Measurements from ENCODE around the gene IRF1. TPM values are rescaled to one million over a fixed set of nuclear protein-coding genes. Genes with fewer than 3 reads are reported as not detected.
A peak's percentile ranks its signal among the peaks of the same experiment; 100 is the strongest.

IRF1 gene
- total RNA-seq, 4 donors from 2014 or later, result 17.5 to 24.1 (median 20.1) TPM

DNA sequence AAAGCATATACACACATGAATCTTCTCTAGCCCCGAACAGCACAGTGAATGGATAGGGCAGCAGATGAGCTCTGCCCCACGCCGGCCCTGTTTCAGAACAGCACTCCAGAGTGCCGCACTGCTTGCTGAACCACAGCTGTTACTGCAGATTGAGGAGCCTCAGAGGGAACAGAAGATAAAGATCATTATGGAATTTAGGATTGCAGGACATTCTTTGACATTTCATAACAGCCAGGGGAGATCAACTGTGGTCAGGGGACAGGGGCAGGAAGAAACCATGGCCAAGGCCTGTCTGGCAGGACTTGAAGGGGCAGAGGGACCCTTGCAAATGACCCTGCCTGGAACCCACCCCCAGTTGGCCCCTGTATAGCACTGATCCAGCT, 20.6 kb downstream of the IRF1 start:
- H3K4me3 ChIP-seq, result no peak overlapping the region
- TF ChIP-seq CTCF (IDR thresholded peaks at IDR 0.05) (no peak), EP300 (IDR thresholded peaks at IDR 0.05) (no peak), POLR2AphosphoS5 (IDR thresholded peaks at IDR 0.05) (no peak)
- H3K9me3 ChIP-seq, result no peaks in the 10 kb centered on the region
- no peak overlapping the region for H3K27ac ChIP-seq
- WGBS, result 88% methylated on average over 4 of the region's 4 CpGs
- peak; percentile 31 to 37 for DNase-seq (ENCODE audit: low spot score in 2 of 2)
- peaks cover 23% of the 10 kb centered on the region for H3K4me1 ChIP-seq
- H3K36me3 ChIP-seq, result peaks cover 4% of the 10 kb centered on the region
- H3K27me3 ChIP-seq, result no peaks in the 10 kb centered on the region

- Histone ChIP-seq H3K4me1 (peaks cover 26% of the 10 kb centered on the region), H3K36me3 (peaks cover 4% of the 10 kb centered on the region), H3K9me3 (no peaks in the 10 kb centered on the region), H3K27me3 (no peaks in the 10 kb centered on the region), H3K4me3 (no peak overlapping the region), H3K27ac (no peak overlapping the region)
- TF ChIP-seq POLR2A (IDR thresholded peaks at IDR 0.05) (no peak), CTCF (IDR thresholded peaks at IDR 0.05) (no peak), EP300 (IDR thresholded peaks at IDR 0.05) (no peak), POLR2AphosphoS5 (IDR thresholded peaks at IDR 0.05) (no peak)
- DNase-seq (ENCODE audit: low spot score in 2 of 2), result peak; percentile 15 to 26
- 87% methylated on average over 6 of the region's 6 CpGs for WGBS
Measured at GRCh38 chr5:132469380-132470009, 21.1 kb downstream of the IRF1 start.

GRCh38 chr5:132468656-132469379, 21.8 kb downstream of the IRF1 start:
- Histone ChIP-seq H3K4me3 (no peak overlapping the region), H3K36me3 (peaks cover 4% of the 10 kb centered on the region), H3K4me1 (peaks cover 32% of the 10 kb centered on the region), H3K9me3 (no peaks in the 10 kb centered on the region), H3K27me3 (no peaks in the 10 kb centered on the region), H3K27ac (no peak overlapping the region)
- DNase-seq (ENCODE audit: low spot score in 2 of 2), result peak; percentile 13 to 17
- TF ChIP-seq EP300 (IDR thresholded peaks at IDR 0.05), result no peak
- no peak for TF ChIP-seq POLR2AphosphoS5 (IDR thresholded peaks at IDR 0.05)
- no peak for TF ChIP-seq CTCF (IDR thresholded peaks at IDR 0.05)
- TF ChIP-seq POLR2A (IDR thresholded peaks at IDR 0.05), result no peak
- WGBS, result 88% methylated on average over 3 of the region's 3 CpGs

DNA sequence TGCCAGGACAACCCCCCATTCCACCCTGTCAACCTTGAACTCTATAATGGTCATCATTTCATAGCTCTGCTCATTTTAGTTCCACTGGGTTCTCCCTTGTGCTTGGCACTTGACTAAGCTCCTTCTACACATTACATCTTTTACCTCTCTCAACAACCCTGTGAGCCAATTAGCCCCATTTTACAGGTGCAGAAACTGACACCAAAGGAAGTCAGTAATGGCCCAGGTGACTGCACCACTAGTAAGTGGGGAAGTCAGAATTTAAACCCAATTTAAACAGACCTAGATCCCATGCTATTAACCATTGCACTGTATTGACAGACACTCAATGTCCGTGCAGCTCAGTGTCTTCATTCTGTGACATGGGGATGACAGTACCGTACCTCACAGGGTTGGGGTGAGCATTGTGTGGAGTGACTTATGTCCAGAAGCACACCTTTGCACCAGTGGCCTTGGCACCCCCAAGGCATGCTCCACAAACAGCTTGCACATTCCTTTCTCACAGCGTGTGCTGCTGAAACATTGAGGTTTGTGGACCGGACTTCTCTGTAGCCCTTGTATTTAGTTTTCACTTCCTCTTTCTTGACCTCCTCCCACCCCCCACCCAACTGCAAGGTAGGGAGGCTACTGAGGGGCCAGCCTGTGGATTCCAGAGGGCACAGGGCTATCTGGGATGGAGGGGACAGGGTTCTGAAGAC, 23.1 kb downstream of the IRF1 start:
- 88% methylated on average over 4 of the region's 4 CpGs for WGBS
- TF ChIP-seq POLR2AphosphoS5 (IDR thresholded peaks at IDR 0.05) (no peak), EP300 (IDR thresholded peaks at IDR 0.05) (no peak), CTCF (IDR thresholded peaks at IDR 0.05) (no peak), POLR2A (IDR thresholded peaks at IDR 0.05) (no peak)
- Histone ChIP-seq H3K9me3 (no peaks in the 10 kb centered on the region), H3K27me3 (no peaks in the 10 kb centered on the region), H3K36me3 (peaks cover 4% of the 10 kb centered on the region), H3K4me1 (peaks cover 43% of the 10 kb centered on the region), H3K27ac (no peak overlapping the region), H3K4me3 (no peak overlapping the region)
- DNase-seq (ENCODE audit: low spot score in 2 of 2), result peak in 1 of 2 donors; percentile 2
